GM12878 (cell line): ENCODE data around the gene DPP6. TPM values are rescaled to one million over a fixed set of nuclear protein-coding genes. Genes with fewer than 3 reads are reported as not detected.

Experiments used
- ATAC-seq: fragments of 200-7000 bp; cut with Tn5 transposase; 3 replicates; pipeline ENCODE4 v1.9.1; 2020; ENCODE audit warnings: mild to moderate bottlenecking, moderate library complexity
- BruUV-seq: library from RNA; stranded (reverse); fragments of 400-500 nt; replicated peaks from 2 replicates; lab custom pipeline; 2021; lab: Mats Ljungman, UMichigan
- CTCF ChIA-PET: fragments of 300-600 bp; sonication (Branson Sonifier 250); formaldehyde crosslinking; extraction: SDS; loops from one replicate; lab custom pipeline; 2021; ENCODE audit warnings: inconsistent platforms; lab: Yijun Ruan, JAX
- POLR2A ChIA-PET: fragments of 350-600 bp; formaldehyde crosslinking; extraction: SDS; loops from one replicate; lab custom pipeline; 2021; ENCODE audit warnings: inconsistent platforms; lab: Charles Lee
- RAD21 ChIA-PET: fragments of 300-600 bp; sonication (Branson Sonifier 250); formaldehyde crosslinking; loops from one replicate; lab custom pipeline; 2023; ENCODE audit warnings: antibody characterized with exemption; ENCODE audit not compliant: unreplicated experiment; lab: Charles Lee
- SMC1A ChIA-PET: fragments of 300-600 bp; sonication (Branson Sonifier 250); formaldehyde crosslinking; loops from one replicate; lab custom pipeline; 2023; ENCODE audit not compliant: unreplicated experiment, uncharacterized antibody; lab: Charles Lee
- DNase-seq: peaks from one replicate; pipeline ENCODE4 v3.0.0-alpha.2; 2011; ENCODE audit warnings: low read depth, low spot score
- FAIRE-seq: peaks from 3 replicates; lab custom pipeline; 2011; peaks lifted over from hg19 to GRCh38; lab: Jason Lieb, UNC
- H2AFZ ChIP-seq: 2 replicates; pipeline ENCODE4 v1.6.0; 2011; ENCODE audit warnings: low read depth, low read length, control low read depth; ENCODE audit not compliant: control insufficient read depth
- H3K27ac ChIP-seq: 2 replicates; pipeline ENCODE4 v1.5.1; 2011; ENCODE audit warnings: control low read depth; ENCODE audit not compliant: control insufficient read depth, insufficient read depth
- H3K27me3 ChIP-seq, 2 experiments: replicated peaks in 1 of 2; 2 replicates each; pipeline versions ENCODE4 v1.6.0 to v1.6.1; 2011; ENCODE audit warnings: low read length in 1 of 2; ENCODE audit not compliant: control insufficient read depth in 2 of 2, insufficient read depth in 2 of 2
- H3K36me3 ChIP-seq, 2 experiments: 2 replicates each; pipeline ENCODE4 v1.5.1; 2011; ENCODE audit warnings: low read length in 1 of 2; ENCODE audit not compliant: control insufficient read depth in 2 of 2, insufficient read depth in 2 of 2
- H3K4me1 ChIP-seq: 2 replicates; pipeline ENCODE4 v1.6.1; 2011; ENCODE audit warnings: mild to moderate bottlenecking, low read length, moderate library complexity, mixed read lengths; ENCODE audit not compliant: control insufficient read depth, insufficient read depth
- H3K4me2 ChIP-seq: 2 replicates; pipeline ENCODE4 v1.6.0; 2011; ENCODE audit warnings: control low read depth; ENCODE audit not compliant: control insufficient read depth, insufficient read depth
- H3K4me3 ChIP-seq: fragments of 200-600 bp; sonication (generic); 2 replicates; pipeline ENCODE4 v1.5.1; 2016
- H3K79me2 ChIP-seq: 2 replicates; pipeline ENCODE4 v1.6.0; 2011; ENCODE audit warnings: low read length; ENCODE audit not compliant: control insufficient read depth, insufficient read depth
- H3K9ac ChIP-seq: 2 replicates; pipeline ENCODE4 v1.8.0; 2011; ENCODE audit warnings: low read length, control low read depth, mixed read lengths; ENCODE audit not compliant: control insufficient read depth, insufficient read depth
- H3K9me3 ChIP-seq: replicated peaks from 3 replicates; pipeline ENCODE4 v1.5.1; 2011; ENCODE audit warnings: mild to moderate bottlenecking, low read length; ENCODE audit not compliant: control insufficient read depth, insufficient read depth
- H4K20me1 ChIP-seq: 2 replicates; pipeline ENCODE4 v1.6.0; 2011; ENCODE audit not compliant: control insufficient read depth, insufficient read depth
- ASH2L ChIP-seq: fragments of 300-600, 200-600 bp; sonication (generic); IDR thresholded peaks from 2 replicates; pipeline ENCODE4 v1.6.1; 2017; ENCODE audit warnings: low read depth, mild to moderate bottlenecking, borderline replicate concordance
- BCLAF1 ChIP-seq: fragments of 450-650 bp; IDR thresholded peaks from 2 replicates; pipeline ENCODE4 v1.6.1; 2017; ENCODE audit warnings: antibody characterized with exemption, mild to moderate bottlenecking, moderate library complexity
- IKZF2 ChIP-seq, 2 experiments: fragments of 450-650 bp; IDR thresholded peaks; 2 replicates each; pipeline ENCODE4 v1.6.1; 2017; ENCODE audit warnings: mild to moderate bottlenecking in 2 of 2, moderate library complexity in 2 of 2
- POU2F2 ChIP-seq: IDR thresholded peaks from 3 replicates; pipeline ENCODE4 v1.6.1; 2011; ENCODE audit warnings: low read depth, mild to moderate bottlenecking, low read length, borderline replicate concordance
- WGBS: methylation state at CpG from one replicate; pipeline ENCODE4 v1.1.6; 2016; ENCODE audit warnings: low lambda C conversion rate; ENCODE audit not compliant: insufficient replicate concordance, insufficient coverage; ENCODE audit errors: missing lambda C conversion rate; 5-methylcytosine and 5-hydroxymethylcytosine counted together
- in situ Hi-C: fragments of 300-500 bp; cut with MboI; formaldehyde crosslinking; loops from 9 replicates; pipeline ENCODE4 v1.14.3; 2018; ENCODE audit warnings: mixed read lengths
- intact Hi-C: fragments of 100-400 bp; cut with micrococcal nuclease; formaldehyde crosslinking; loops from one replicate; pipeline ENCODE4 v1.14.2; 2022; ENCODE audit not compliant: unreplicated experiment
- polyA plus RNA-seq, 11 experiments: library from polyadenylated mRNA; depleted of rRNA in 4 of 11; unstranded in 6 of 11; stranded (reverse) in 5 of 11; fragments of >200 nt; fragmentation: Nextera tagmentation in 4 of 11; fragmentation: Illumina TruSeq in 1 of 11; extraction: Ambion mirVana in 4 of 11; extraction: Trizol in 1 of 11; gene quantifications; 1 replicate in 1 of 11; 2 replicates in 10 of 11; pipeline versions ENCODE4 v1.2.1 to v1.2.3, GENCODE V29; 2011 to 2016; ENCODE audit warnings: inconsistent platforms in 2 of 11, missing spikeins in 2 of 11, low read depth in 1 of 11
- total RNA-seq, 4 experiments: library from RNA; depleted of rRNA in 3 of 4; stranded (reverse); fragments of >200 nt in 3 of 4; fragmentation: Illumina TruSeq in 1 of 4; extraction: Trizol in 1 of 4; gene quantifications; 2 replicates each; pipeline versions ENCODE4 v1.2.1 to v1.2.3, GENCODE V29; 2013 to 2021

Gene DPP6
- total and polyA plus RNA-seq, 10 of the 15 experiments (the other 5 are each of a cell fraction or from before 2014, with no cell fraction given): not detected

DNA sequence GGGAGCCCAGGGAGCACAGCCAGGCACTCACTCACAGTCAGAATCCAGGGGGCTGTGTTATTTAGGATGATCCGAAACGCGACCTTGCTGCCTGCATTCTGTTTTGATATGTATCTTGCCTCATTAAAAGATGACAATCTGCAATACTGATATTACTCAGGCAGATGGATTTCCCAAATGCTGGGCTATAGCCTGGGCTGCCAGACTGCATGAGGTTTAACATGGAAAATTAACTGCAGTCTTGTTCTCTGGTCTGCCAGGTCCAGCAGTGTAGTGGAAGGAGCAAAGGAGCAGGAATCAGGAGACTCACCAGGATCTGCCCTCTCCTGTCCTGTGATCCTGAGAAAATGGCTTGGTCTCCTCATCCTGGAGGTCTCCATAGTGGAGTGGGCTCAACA lies 692.7 kb downstream of the DPP6 start:
- Histone ChIP-seq H3K4me2 (no peak overlapping the region), H3K79me2 (no peaks in the 10 kb centered on the region), H3K4me3 (no peak overlapping the region), H3K27me3 (no peaks in the 10 kb centered on the region), H4K20me1 (no peaks in the 10 kb centered on the region), H3K4me1 (no peaks in the 10 kb centered on the region), H2AFZ (no peak overlapping the region), H3K9ac (no peak overlapping the region), H3K27ac (no peak overlapping the region), H3K36me3 (no peaks in the 10 kb centered on the region), H3K9me3 (no peaks in the 10 kb centered on the region)
- POLR2A ChIA-PET: no interaction called here
- FAIRE-seq (no peak), DNase-seq (no peak), ATAC-seq (no peak)
- no TSS peak for BruUV-seq
- in situ Hi-C loops (no loop called here), intact Hi-C loops (loop anchor here (2.0 to 10.0 kb wide), 3 partner anchors 46 to 1360 kb away; no protein-coding TSS in a partner anchor)
- 23% methylated on average over 3 of the region's 3 CpGs for WGBS
- SMC1A ChIA-PET: no interaction called here
- no peak for TF ChIP-seq IKZF2 (IDR thresholded peaks at IDR 0.05)
- no peak for TF ChIP-seq BCLAF1
- no peak for TF ChIP-seq ASH2L
- TF ChIP-seq POU2F2: no peak
- RAD21 ChIA-PET: no interaction called here
- CTCF ChIA-PET: interaction anchor here (0.7 kb wide), 1 partner anchor 14 kb away, joined by 3 read pairs; no protein-coding TSS in a partner anchor
